A549 (cell line): ENCODE measurements around the gene BMAL1.

ENCODE experiments used
- CTCF ChIP-seq: fragments of >200 bp; sonication (Bioruptor Twin); formaldehyde crosslinking; IDR thresholded peaks from 3 replicates; pipeline ENCODE4 v1.5.1; 2016
- EHMT2 ChIP-seq: fragments of 200-600 bp; sonication (generic); IDR thresholded peaks from 2 replicates; pipeline ENCODE4 v1.6.1; 2016; ENCODE audit warnings: antibody characterized with exemption, low read depth, mild to moderate bottlenecking, moderate library complexity

GRCh38 chr11:13318498-13319295, 41.1 kb downstream of the BMAL1 start:
- no peak for TF ChIP-seq EHMT2
- TF ChIP-seq CTCF, result no peak
